ENCODE data around the gene PLA2G4B.

The PLA2G4B gene

GRCh38 chr15:41809526-41810220, 29.0 kb upstream of the PLA2G4B start:
- no peak for DNase-seq (ENCODE audit: low read depth)

DNA sequence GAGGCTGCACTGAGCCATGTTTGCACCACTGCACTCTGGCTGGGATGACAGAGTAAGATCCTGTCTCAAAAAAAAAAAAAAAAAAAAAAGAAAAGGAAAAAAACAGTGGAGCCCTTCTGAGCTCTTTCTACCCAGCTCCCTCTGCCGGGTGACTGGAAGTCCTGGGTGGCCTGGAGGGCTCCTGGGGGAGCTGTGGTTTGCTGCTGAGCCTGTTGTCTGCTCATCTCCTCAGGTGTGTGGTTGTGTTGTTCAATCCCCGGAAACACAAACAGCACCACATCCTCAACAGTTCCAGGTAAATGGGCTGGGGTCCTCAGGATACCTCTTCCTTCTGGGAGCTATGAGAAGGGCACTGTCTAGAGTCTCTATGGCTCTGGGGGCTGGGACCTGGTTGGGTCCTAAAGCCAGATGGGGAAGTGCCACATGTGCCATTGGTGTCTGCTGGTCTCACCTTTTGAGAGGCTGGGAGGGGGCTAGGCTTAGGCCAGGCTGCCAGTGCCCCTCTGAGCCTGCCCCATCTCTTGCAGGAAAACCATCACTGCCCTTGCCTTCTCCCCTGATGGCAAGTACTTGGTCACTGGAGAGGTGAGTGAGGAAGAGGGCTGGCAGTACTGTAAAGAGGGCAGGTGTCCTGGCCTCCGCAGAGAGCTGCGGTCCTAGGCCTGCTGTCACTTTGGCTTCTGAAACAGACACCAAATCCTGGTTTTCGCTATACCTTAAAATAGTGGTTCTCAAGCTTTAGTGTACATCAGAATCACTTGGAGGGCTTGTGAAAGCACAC, 27.8 kb upstream of the PLA2G4B start:
- DNase-seq (ENCODE audit: low read depth) = no peak

- DNase-seq (ENCODE audit: low read depth) = peak; percentile 65
These were observed 27.0 kb upstream of the PLA2G4B start for GRCh38 chr15:41811432-41812195.

DNA sequence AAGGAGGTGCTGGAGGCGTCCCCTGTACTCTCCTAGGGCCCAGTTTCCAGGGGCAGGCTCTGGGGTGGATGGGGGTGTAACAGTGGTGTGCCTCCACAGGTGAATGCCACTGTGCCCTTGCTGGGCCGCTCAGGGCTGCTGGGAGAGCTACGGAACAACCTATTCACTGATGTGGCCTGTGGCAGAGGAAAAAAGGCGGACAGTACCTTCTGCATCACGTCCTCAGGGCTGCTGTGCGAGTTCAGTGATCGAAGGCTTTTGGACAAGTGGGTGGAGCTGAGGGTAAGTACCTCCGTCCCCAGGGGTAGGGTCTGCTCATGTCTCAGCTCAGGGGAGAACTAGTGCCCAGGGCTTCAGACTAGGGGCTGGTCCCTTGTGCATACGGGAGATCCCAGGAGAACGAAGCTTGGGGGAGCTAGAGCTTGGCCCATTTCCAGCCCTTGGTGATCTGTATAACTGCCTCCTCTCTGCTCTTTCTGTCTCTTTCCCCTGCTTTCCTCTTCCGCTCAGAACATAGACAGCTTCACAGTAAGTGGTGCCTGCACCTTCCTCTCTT, 25.7 kb upstream of the PLA2G4B start:
- no peak for DNase-seq (ENCODE audit: low read depth)

DNA sequence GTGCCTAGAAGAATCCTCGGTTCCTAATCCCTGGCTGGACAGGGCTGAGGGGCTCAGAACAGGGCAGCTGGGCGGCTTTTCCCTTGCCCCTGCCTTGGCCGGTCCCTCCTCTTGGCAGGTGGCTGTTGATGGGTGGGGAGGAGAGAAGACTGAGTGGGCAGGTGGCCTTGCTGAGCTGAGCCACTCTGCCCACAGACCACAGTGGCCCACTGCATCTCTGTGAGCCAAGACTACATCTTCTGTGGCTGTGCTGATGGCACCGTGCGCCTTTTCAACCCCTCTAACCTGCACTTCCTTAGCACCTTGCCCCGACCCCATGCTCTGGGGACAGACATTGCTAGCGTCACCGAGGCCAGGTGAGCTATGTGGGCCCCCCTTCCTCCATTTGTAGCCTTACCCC, 25.2 kb upstream of the PLA2G4B start:
- no peak for DNase-seq (ENCODE audit: low read depth)

DNA sequence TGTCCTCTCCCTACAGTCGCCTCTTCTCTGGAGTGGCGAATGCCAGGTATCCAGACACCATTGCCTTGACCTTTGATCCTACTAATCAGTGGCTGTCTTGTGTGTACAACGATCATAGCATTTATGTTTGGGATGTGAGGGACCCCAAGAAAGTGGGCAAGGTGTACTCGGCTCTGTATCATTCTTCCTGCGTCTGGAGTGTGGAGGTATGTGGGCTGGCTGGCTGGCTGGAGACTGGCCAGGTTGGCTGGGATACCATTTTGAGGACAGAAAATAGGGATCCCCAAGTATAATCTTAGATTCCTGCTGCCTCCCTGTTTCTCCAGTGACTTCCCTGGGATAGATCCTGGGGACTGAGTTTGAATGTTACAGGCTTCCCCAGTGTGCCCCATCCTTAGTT, 24.1 kb upstream of the PLA2G4B start:
- no peak for DNase-seq (ENCODE audit: low read depth)

DNA sequence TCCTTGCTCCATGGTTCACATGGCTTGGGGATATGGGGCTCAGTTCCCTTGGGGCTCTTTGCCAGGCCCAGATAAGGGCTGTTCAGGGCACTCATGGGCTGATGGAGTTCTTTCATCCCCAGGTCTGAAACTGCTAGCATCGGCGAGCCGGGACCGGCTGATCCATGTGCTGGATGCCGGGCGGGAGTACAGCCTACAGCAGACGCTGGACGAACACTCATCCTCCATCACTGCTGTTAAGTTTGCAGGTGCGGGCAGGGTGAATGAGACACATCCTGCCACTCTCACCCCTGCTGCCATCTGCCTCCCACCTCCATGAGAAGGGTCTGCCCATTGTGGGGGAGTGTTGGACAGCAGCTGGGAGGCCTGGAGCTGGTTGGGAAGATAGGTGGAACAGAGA, 21.9 kb upstream of the PLA2G4B start:
- no peak for DNase-seq (ENCODE audit: low read depth)

DNA sequence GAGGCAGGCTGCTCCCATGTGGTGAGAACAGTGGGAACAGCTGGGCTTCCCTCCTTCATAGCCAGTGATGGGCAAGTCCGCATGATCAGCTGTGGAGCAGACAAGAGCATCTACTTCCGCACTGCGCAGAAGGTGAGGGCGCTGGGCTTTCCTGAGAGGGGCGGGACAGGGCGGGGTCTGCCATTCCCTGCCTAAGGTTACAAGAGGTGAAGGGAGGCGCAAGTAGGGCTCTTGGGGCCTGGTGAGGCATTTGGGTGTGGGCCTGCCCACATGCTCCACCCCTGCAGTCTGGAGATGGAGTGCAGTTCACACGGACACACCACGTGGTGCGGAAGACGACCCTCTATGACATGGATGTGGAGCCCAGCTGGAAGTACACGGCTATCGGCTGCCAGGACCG, 21.3 kb upstream of the PLA2G4B start:
- DNase-seq (ENCODE audit: low read depth) = no peak

DNA sequence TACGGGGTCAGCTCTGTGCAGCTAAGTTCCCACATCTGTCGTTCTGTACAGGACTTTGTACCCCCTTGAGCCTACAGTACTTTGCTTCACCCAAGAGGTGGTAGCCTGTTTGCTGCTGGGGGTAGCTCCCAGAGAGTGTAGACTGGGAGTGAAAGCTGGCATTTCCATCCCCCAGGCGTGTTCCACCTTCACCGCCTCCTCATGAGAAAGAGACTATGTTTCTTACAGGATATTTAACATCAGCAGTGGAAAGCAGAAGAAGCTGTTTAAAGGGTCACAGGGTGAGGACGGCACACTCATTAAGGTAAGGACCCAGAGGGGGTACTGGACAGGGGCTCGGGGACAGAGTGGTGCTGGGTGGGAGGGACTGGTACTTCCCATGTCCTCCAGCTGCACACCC, 20.9 kb upstream of the PLA2G4B start:
- DNase-seq (ENCODE audit: low read depth) = no peak

DNA sequence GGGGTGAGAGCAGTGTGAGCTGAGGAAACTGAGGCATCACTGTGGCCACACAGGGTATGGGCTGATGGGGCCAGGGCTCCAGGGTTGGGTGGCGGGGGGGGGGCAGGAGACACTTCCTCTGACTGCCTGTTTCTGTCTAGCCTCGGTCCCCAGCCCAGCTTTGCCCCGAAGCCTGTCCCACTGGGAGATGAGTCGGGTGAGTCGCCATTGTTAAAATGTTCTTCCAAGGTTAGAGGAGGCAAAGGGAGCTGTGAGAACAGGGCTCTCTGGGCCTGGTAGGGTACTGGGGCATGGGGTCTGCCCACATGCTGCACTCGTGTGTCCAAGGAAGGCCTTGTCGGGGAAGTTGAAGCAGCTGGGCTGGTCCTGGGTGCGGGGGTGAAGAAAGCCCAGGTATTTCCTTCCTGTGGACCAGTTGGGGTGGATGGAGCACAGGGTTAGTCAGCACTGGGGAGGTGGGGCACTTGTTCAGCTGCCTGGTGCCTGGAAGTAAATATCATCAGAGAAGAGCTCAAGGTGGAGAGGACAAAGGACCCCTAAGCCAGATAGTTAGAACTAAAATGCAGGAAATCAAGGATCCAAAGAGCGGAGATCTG, 19.1 kb upstream of the PLA2G4B start:
- no peak for DNase-seq (ENCODE audit: low read depth)

GRCh38 chr15:41820791-41821423, 17.7 kb upstream of the PLA2G4B start:
- DNase-seq (ENCODE audit: low read depth) = no peak

- DNase-seq (ENCODE audit: low read depth) = no peak
These were observed 16.8 kb upstream of the PLA2G4B start for GRCh38 chr15:41821831-41822230.

- DNase-seq (ENCODE audit: low read depth) = no peak
These were observed 16.2 kb upstream of the PLA2G4B start for GRCh38 chr15:41822471-41822870.

DNA sequence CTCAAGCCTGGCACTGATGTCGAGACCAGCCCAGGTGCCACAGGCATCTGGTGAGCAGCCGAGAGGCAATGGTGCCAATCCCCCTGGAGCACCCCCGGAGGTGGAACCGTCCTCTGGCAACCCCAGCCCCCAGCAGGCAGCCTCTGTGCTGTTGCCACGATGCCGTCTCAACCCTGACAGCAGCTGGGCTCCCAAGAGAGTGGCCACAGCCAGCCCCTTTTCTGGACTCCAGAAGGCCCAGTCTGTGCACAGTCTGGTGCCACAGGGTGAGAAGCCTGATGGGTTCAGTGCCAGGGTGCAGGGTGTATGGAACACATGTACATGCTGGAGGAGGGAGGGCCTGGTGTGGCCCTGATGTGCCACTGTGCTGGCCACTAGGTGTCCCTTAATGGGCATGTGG, 15.7 kb upstream of the PLA2G4B start:
- DNase-seq (ENCODE audit: low read depth) = no peak

DNA sequence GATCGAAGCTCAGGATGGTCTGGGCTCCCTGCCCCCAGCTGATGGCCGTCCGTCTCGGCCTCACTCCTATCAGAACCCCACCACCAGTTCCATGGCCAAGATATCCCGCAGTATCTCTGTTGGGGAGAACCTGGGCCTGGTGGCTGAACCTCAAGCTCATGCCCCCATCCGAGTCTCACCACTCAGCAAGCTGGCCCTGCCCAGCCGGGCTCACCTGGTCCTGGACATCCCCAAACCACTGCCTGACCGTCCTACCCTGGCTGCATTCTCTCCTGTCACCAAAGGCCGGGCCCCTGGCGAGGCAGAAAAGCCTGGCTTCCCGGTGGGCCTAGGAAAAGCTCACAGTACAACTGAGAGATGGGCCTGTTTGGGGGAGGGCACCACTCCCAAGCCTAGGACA, 15.1 kb upstream of the PLA2G4B start:
- no peak for DNase-seq (ENCODE audit: low read depth)

DNA sequence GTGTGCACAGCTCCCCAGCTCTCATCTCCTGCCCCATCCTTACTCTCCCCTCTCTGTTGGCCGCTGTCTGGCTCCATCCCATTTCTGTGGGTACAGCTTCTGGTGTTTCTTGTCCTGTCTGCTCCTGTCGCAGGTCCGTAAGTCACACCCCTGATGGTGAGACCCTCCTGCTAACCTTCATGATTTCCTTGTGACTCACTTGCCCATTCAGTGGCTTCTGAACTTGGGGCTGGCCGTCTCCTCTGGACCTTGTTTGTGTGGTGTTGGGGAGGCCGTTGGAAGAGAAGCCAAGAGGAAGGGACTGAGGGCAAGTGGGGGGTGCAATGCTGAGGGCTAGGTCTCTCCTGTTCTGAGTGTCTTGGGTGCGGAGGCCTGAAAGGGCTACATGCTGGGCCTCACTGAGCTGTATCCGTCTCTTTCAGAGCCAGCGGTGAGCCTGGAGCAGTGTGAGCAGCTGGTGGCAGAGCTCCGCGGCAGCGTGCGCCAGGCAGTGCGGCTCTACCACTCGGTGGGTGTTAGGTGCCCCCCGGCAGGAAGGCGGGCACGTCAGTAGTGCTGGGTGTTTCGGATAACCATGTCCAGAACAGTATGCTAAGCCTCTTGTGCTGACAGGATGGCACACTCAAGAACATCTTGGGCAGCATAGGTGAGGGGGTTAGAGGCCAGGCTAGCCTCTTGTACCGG, 14.4 kb upstream of the PLA2G4B start:
- DNase-seq (ENCODE audit: low read depth) = no peak

- no peak for DNase-seq (ENCODE audit: low read depth)
These were observed 13.5 kb upstream of the PLA2G4B start for GRCh38 chr15:41825145-41825544.

- DNase-seq (ENCODE audit: low read depth) = no peak
These were observed 12.8 kb upstream of the PLA2G4B start for GRCh38 chr15:41825572-41826535.

DNA sequence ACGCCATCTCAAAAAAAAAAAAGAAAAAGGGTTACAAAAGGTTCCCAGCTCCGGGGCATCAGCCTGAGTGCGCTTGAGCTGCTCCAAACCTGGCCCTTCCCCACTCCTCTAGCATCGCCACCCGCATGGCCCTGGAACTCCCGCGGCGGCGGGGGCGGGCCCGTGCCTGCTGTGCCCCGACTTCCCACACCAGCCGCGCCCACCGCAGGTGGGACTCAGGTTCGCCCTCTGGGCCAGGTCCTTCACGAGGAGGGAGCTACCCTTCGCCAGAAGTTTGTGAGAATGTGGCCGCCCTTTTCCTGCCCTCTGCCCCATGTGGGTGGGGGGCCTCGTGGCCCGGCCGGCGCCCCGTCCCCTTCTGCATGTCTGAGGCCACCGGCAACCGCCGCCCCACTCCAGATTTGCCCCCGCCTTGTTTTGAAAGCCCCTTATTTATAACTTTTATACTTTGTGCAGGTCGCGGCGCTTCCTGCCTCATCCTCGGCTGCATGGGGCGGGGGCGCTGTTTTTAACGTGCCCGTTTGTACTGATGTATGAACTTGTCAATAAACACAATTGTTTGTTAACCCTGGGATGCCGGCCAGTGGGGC, 11.3 kb upstream of the PLA2G4B start:
- no peak for DNase-seq (ENCODE audit: low read depth)
